Gastroesophageal sphincter (tissue), 3 donors: ENCODE measurements around the gene OLA1.

ENCODE experiments used
- CTCF ChIP-seq, 4 experiments: fragments of 200-600 bp in 2 of 4; fragments of 450-650 bp in 2 of 4; sonication (generic) in 1 of 4; IDR thresholded peaks; one replicate each; pipeline ENCODE4 v1.5.1; 2017 to 2019; ENCODE audit warnings: antibody characterized with exemption in 4 of 4, mild to moderate bottlenecking in 2 of 4, moderate library complexity in 2 of 4
- EP300 ChIP-seq: sonication (generic); formaldehyde crosslinking; IDR thresholded peaks from one replicate; pipeline ENCODE4 v1.6.1; 2017; ENCODE audit warnings: antibody characterized with exemption, mild to moderate bottlenecking
- POLR2A ChIP-seq, 2 donors: fragments of 450-650 bp; IDR thresholded peaks; one replicate each; pipeline ENCODE4 v1.6.1; 2017; ENCODE audit warnings: antibody characterized with exemption in 2 of 2, mild to moderate bottlenecking in 2 of 2, moderate library complexity in 1 of 2
- POLR2AphosphoS5 ChIP-seq: sonication (generic); formaldehyde crosslinking; IDR thresholded peaks from one replicate; pipeline ENCODE4 v1.6.1; 2017; ENCODE audit warnings: antibody characterized with exemption

GRCh38 chr2:174108579-174108978 is 139.8 kb downstream of the OLA1 start:
- no peak for TF ChIP-seq CTCF (IDR thresholded peaks at IDR 0.05)
- TF ChIP-seq POLR2AphosphoS5, result no peak
- no peak for TF ChIP-seq EP300
- TF ChIP-seq POLR2A (IDR thresholded peaks at IDR 0.05), result no peak
